ENCODE results near the gene JMJD7. TPM values are rescaled to one million over a fixed set of nuclear protein-coding genes. Genes with fewer than 3 reads are reported as not detected.

The JMJD7 gene
- total RNA-seq, result 10 to 100 TPM; 19.5 to 22.8 TPM

GRCh38 chr15:41827880-41828806 lies at the start of gene JMJD7:
JMJD7 (plus strand) TSS chr15:41828092; CDS start chr15:41828125, 33 bp downstream.
- ATAC-seq (peak; percentile 87), DNase-seq (peak; percentile 96)
- Mint-ChIP-seq H3K9me3 (ENCODE audit: insufficient read depth) (no peaks in the 10 kb centered on the region), H3K27me3 (ENCODE audit: low read depth) (no peaks in the 10 kb centered on the region), H3K36me3 (ENCODE audit: low read depth) (peaks cover 25% of the 10 kb centered on the region), H3K4me3 (peak within 1 kb of the TSS; percentile 86), H3K4me1 (ENCODE audit: low read depth) (peaks cover 50% of the 10 kb centered on the region), H3K27ac (peak within 1 kb of the TSS; percentile 87)
- CTCF ChIA-PET, result interaction anchor here (0.9 to 4.1 kb wide), 5 partner anchors 16 to 108 kb away, joined by 3 to 23 read pairs (median 5); partner anchors contain the start of gene MAPKBP1
- POLR2A ChIA-PET, result interaction anchor here (0.7 to 1.6 kb wide), 2 partner anchors 25 to 160 kb away, joined by 3 read pairs; no protein-coding TSS in a partner anchor

- ATAC-seq (no peak), DNase-seq (no peak)
- H3K9me3 Mint-ChIP-seq (ENCODE audit: insufficient read depth), result no peaks in the 10 kb centered on the region
- peaks cover 26% of the 10 kb centered on the region for H3K36me3 Mint-ChIP-seq (ENCODE audit: low read depth)
- H3K4me1 Mint-ChIP-seq (ENCODE audit: low read depth), result peaks cover 79% of the 10 kb centered on the region
- ChIA-PET CTCF (interaction anchor here (0.6 to 11.9 kb wide), 10 partner anchors 8 to 313 kb away, joined by 3 to 333 read pairs (median 4); no protein-coding TSS in a partner anchor), POLR2A (interaction anchor here (1.2 kb wide), 1 partner anchor 118 kb away, joined by 3 read pairs; the partner anchor contains the start of gene MGA)
- no peak overlapping the region for H3K4me3 Mint-ChIP-seq
- peak overlapping the region; percentile 23 for H3K27ac Mint-ChIP-seq
- H3K27me3 Mint-ChIP-seq (ENCODE audit: low read depth), result no peaks in the 10 kb centered on the region
These were observed 49.4 kb upstream of the JMJD7 start for GRCh38 chr15:41778521-41778920.

GRCh38 chr15:41779662-41780157 lies 48.2 kb upstream of the JMJD7 start:
- H3K27ac Mint-ChIP-seq, result peak overlapping the region; percentile 68
- H3K9me3 Mint-ChIP-seq (ENCODE audit: insufficient read depth), result no peaks in the 10 kb centered on the region
- ChIA-PET CTCF (interaction anchor here (1.7 to 11.9 kb wide), 2 partner anchors 32 to 125 kb away, joined by 6 to 333 read pairs; no protein-coding TSS in a partner anchor), POLR2A (interaction anchor here (1.1 kb wide), 1 partner anchor 33 kb away, joined by 3 read pairs; no protein-coding TSS in a partner anchor)
- ATAC-seq (no peak), DNase-seq (no peak)
- H3K4me3 Mint-ChIP-seq, result no peak overlapping the region
- peaks cover 78% of the 10 kb centered on the region for H3K4me1 Mint-ChIP-seq (ENCODE audit: low read depth)
- no peaks in the 10 kb centered on the region for H3K27me3 Mint-ChIP-seq (ENCODE audit: low read depth)
- peaks cover 30% of the 10 kb centered on the region for H3K36me3 Mint-ChIP-seq (ENCODE audit: low read depth)

DNA sequence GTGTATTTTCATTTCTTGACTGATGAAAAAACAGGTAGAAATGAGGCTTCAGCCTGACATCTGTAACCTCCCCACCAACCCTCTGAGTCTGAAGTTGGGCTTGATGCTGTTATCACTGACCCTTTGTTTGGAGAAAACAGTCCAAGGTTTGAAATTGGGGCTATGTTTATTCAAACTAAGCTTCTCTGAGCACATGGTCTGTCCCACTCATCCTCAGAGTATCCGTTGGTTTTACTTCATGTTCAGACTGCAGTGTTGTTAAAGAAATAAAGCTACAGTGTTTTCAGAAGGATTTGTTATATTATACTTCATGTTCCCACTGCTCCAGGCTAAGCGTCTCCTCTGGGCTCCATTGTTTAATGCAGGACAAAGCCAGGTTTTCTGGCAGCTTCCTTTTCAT lies 47.6 kb upstream of the JMJD7 start:
- DNase-seq, result no peak
- H3K27ac Mint-ChIP-seq, result peak overlapping the region; percentile 68
- peaks cover 30% of the 10 kb centered on the region for H3K36me3 Mint-ChIP-seq (ENCODE audit: low read depth)
- ChIA-PET POLR2A (interaction anchor here (1.1 kb wide), 1 partner anchor 32 kb away, joined by 3 read pairs; no protein-coding TSS in a partner anchor), CTCF (interaction anchor here (1.7 to 11.9 kb wide), 2 partner anchors 32 to 125 kb away, joined by 6 to 333 read pairs; no protein-coding TSS in a partner anchor)
- ATAC-seq, result no peak
- H3K27me3 Mint-ChIP-seq (ENCODE audit: low read depth), result no peaks in the 10 kb centered on the region
- H3K9me3 Mint-ChIP-seq (ENCODE audit: insufficient read depth), result no peaks in the 10 kb centered on the region
- H3K4me1 Mint-ChIP-seq (ENCODE audit: low read depth), result peaks cover 74% of the 10 kb centered on the region
- no peak overlapping the region for H3K4me3 Mint-ChIP-seq

DNA sequence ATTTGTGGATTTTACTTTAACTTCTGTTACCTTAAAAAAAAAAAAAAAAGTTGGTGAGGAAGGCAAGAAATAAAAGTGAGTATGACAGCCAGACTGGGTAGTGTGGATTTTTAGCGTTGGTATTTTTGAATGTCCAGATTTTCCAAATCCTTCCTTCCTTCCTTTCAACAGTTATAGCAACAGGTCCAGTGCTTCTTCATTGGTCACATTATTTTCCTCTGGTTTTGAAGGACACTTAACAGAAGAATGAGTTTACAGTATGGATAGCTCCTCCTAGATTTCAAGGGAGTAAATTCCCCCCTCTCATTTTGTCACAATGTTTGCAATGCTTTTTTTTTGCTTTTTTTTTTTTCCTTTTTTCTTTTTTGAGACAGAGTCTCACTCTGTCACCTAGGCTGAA lies 47.2 kb upstream of the JMJD7 start:
- DNase-seq (no peak), ATAC-seq (no peak)
- no peaks in the 10 kb centered on the region for H3K9me3 Mint-ChIP-seq (ENCODE audit: insufficient read depth)
- ChIA-PET CTCF (interaction anchor here (1.7 to 11.9 kb wide), 2 partner anchors 31 to 124 kb away, joined by 6 to 333 read pairs; no protein-coding TSS in a partner anchor), POLR2A (interaction anchor here (1.1 kb wide), 1 partner anchor 32 kb away, joined by 3 read pairs; no protein-coding TSS in a partner anchor)
- H3K27ac Mint-ChIP-seq, result no peak overlapping the region
- H3K4me1 Mint-ChIP-seq (ENCODE audit: low read depth), result peaks cover 69% of the 10 kb centered on the region
- H3K4me3 Mint-ChIP-seq, result no peak overlapping the region
- H3K27me3 Mint-ChIP-seq (ENCODE audit: low read depth), result no peaks in the 10 kb centered on the region
- peaks cover 31% of the 10 kb centered on the region for H3K36me3 Mint-ChIP-seq (ENCODE audit: low read depth)

DNA sequence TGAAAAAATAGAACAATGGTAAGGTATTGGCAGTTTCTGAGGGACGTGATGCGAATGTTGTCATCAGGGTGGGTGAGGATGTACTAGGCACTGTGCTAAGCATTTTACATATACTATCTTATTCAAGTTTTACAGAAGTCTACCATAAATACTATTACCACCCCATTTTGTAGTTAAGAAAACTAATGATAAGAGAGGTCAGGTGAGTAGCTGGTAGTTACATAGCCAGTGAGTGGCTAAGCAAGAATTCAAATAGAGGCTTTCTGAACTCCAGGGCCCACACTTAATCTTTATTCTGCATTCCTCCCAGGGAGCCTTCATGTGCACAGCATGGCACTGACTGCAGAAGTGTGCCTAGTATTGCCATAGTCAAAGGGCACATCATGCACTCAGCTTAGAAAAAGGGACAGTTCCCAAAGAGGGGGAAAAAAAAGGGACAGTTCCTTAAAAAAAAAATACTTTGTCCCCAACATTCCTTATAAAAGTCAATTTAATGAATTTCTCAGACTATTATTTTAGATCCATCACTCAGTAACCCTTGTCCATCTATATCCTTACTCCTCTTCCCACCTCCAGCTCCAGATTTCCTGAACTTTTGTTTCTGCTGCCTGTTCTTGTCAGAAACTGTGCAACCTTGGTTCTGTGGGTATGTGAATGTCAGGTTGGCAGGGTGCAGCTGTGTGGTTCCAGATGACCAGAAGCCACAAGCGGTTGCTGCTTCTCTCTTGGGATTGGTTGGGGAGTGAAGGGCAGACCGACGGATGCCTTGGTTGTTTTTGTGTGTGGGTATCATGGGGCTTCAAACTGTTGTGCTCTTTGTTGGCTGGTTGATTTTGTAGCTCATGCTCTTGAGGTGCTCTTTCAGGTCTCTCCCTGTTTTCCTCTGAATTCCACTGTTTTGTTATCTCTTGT lies 45.3 kb upstream of the JMJD7 start:
- ChIA-PET CTCF (interaction anchor here (1.0 to 4.3 kb wide), 3 partner anchors 9 to 29 kb away, joined by 3 to 38 read pairs (median 19); partner anchors contain the start of gene MAPKBP1), POLR2A (interaction anchor here (0.8 to 1.2 kb wide), 2 partner anchors 8 to 132 kb away, joined by 3 to 4 read pairs; partner anchors contain the start of gene MAPKBP1)
- H3K4me3 Mint-ChIP-seq, result no peak overlapping the region
- DNase-seq, result no peak
- H3K9me3 Mint-ChIP-seq (ENCODE audit: insufficient read depth), result no peaks in the 10 kb centered on the region
- H3K27ac Mint-ChIP-seq, result no peak overlapping the region
- peaks cover 27% of the 10 kb centered on the region for H3K36me3 Mint-ChIP-seq (ENCODE audit: low read depth)
- peaks cover 53% of the 10 kb centered on the region for H3K4me1 Mint-ChIP-seq (ENCODE audit: low read depth)
- H3K27me3 Mint-ChIP-seq (ENCODE audit: low read depth), result no peaks in the 10 kb centered on the region
- no peak for ATAC-seq

- H3K9me3 Mint-ChIP-seq (ENCODE audit: insufficient read depth), result no peaks in the 10 kb centered on the region
These were observed 44.6 kb upstream of the JMJD7 start for GRCh38 chr15:41783296-41783695.

GRCh38 chr15:41788262-41788661 lies 39.6 kb upstream of the JMJD7 start:
- ChIA-PET CTCF (interaction anchor here (1.0 to 10.6 kb wide), 3 partner anchors 8 to 23 kb away, joined by 3 to 82 read pairs (median 25); partner anchors contain the start of gene MAPKBP1), POLR2A (no interaction called here)
- Mint-ChIP-seq H3K4me1 (ENCODE audit: low read depth) (peaks cover 50% of the 10 kb centered on the region), H3K27me3 (ENCODE audit: low read depth) (no peaks in the 10 kb centered on the region), H3K4me3 (no peak overlapping the region), H3K36me3 (ENCODE audit: low read depth) (peaks cover 10% of the 10 kb centered on the region), H3K27ac (no peak overlapping the region), H3K9me3 (ENCODE audit: insufficient read depth) (no peaks in the 10 kb centered on the region)
- ATAC-seq (no peak), DNase-seq (no peak)

More at GRCh38 chr15:41783296-41783695, 44.6 kb upstream of the JMJD7 start:
- H3K4me1 Mint-ChIP-seq (ENCODE audit: low read depth), result peaks cover 47% of the 10 kb centered on the region
- no peak overlapping the region for H3K27ac Mint-ChIP-seq
- no peak for ATAC-seq
- H3K4me3 Mint-ChIP-seq, result no peak overlapping the region
- H3K36me3 Mint-ChIP-seq (ENCODE audit: low read depth), result peaks cover 27% of the 10 kb centered on the region
- no peak for DNase-seq
- CTCF ChIA-PET, result interaction anchor here (1.0 to 4.3 kb wide), 3 partner anchors 8 to 28 kb away, joined by 3 to 38 read pairs (median 19); partner anchors contain the start of gene MAPKBP1
- POLR2A ChIA-PET, result interaction anchor here (0.8 to 1.2 kb wide), 2 partner anchors 9 to 131 kb away, joined by 3 to 4 read pairs; partner anchors contain the start of gene MAPKBP1
- H3K27me3 Mint-ChIP-seq (ENCODE audit: low read depth), result no peaks in the 10 kb centered on the region

GRCh38 chr15:41789236-41789635 lies 38.7 kb upstream of the JMJD7 start:
- CTCF ChIA-PET, result interaction anchor here (0.6 to 10.6 kb wide), 4 partner anchors 11 to 22 kb away, joined by 3 to 82 read pairs (median 16); partner anchors contain the start of gene MAPKBP1
- no peak overlapping the region for H3K27ac Mint-ChIP-seq
- ATAC-seq (no peak), DNase-seq (no peak)
- POLR2A ChIA-PET, result interaction anchor here (0.5 kb wide), 1 partner anchor 405 kb away, joined by 3 read pairs; no protein-coding TSS in a partner anchor
- H3K4me1 Mint-ChIP-seq (ENCODE audit: low read depth), result peaks cover 45% of the 10 kb centered on the region
- no peaks in the 10 kb centered on the region for H3K27me3 Mint-ChIP-seq (ENCODE audit: low read depth)
- H3K36me3 Mint-ChIP-seq (ENCODE audit: low read depth), result peaks cover 3% of the 10 kb centered on the region
- no peak overlapping the region for H3K4me3 Mint-ChIP-seq
- no peaks in the 10 kb centered on the region for H3K9me3 Mint-ChIP-seq (ENCODE audit: insufficient read depth)

GRCh38 chr15:41789662-41790061 lies 38.2 kb upstream of the JMJD7 start:
- ChIA-PET CTCF (interaction anchor here (0.6 to 10.6 kb wide), 4 partner anchors 11 to 21 kb away, joined by 3 to 82 read pairs (median 16); partner anchors contain the start of gene MAPKBP1), POLR2A (interaction anchor here (0.5 kb wide), 1 partner anchor 404 kb away, joined by 3 read pairs; no protein-coding TSS in a partner anchor)
- Mint-ChIP-seq H3K36me3 (ENCODE audit: low read depth) (peaks cover 3% of the 10 kb centered on the region), H3K9me3 (ENCODE audit: insufficient read depth) (no peaks in the 10 kb centered on the region), H3K4me3 (no peak overlapping the region), H3K27me3 (ENCODE audit: low read depth) (no peaks in the 10 kb centered on the region), H3K27ac (peak overlapping the region; percentile 48), H3K4me1 (ENCODE audit: low read depth) (peaks cover 47% of the 10 kb centered on the region)
- no peak for DNase-seq
- ATAC-seq, result no peak

Data from activated CD8-positive, alpha-beta T cell treated with anti-CD3 and anti-CD28 coated beads, Interleukin-2, amount 10 ng/mL, durations not matched to agents 7 days and 5 days (primary cell).